Calu3 (cell line): ENCODE results near the gene PPARG. TPM values are rescaled to one million over a fixed set of nuclear protein-coding genes. Genes with fewer than 3 reads are reported as not detected.
A peak's percentile ranks its signal among the peaks of the same experiment; 100 is the strongest.

ENCODE experiments used
- BruUV-seq: library from RNA; stranded (reverse); fragments of 400-500 nt; replicated peaks from 2 replicates; lab custom pipeline; 2021; lab: Mats Ljungman, UMichigan
- CTCF ChIA-PET: fragments of 300-600 bp; sonication (Branson Sonifier 250); formaldehyde crosslinking; loops from one replicate; lab custom pipeline; 2022; ENCODE audit warnings: antibody characterized with exemption; lab: Charles Lee
- DNase-seq: peaks from one replicate; pipeline ENCODE4 v3.0.0; 2022
- H3K27ac Mint-ChIP-seq: one replicate; pipeline ENCODE4 v1.8.0; 2022; ENCODE audit warnings: mixed read lengths; ENCODE audit not compliant: unreplicated experiment
- H3K27me3 Mint-ChIP-seq: one replicate; pipeline ENCODE4 v1.8.0; 2022; ENCODE audit warnings: mixed read lengths; ENCODE audit not compliant: unreplicated experiment
- H3K36me3 Mint-ChIP-seq: one replicate; pipeline ENCODE4 v1.8.0; 2022; ENCODE audit warnings: mild to moderate bottlenecking, moderate library complexity, mixed read lengths; ENCODE audit not compliant: insufficient read depth, unreplicated experiment
- H3K4me1 Mint-ChIP-seq: one replicate; pipeline ENCODE4 v1.8.0; 2022; ENCODE audit warnings: mild to moderate bottlenecking, low read depth, mixed read lengths; ENCODE audit not compliant: unreplicated experiment
- H3K4me3 Mint-ChIP-seq: one replicate; pipeline ENCODE4 v1.8.0; 2022; ENCODE audit warnings: mild to moderate bottlenecking, low read depth, moderate library complexity, mixed read lengths; ENCODE audit not compliant: unreplicated experiment
- H3K9me3 Mint-ChIP-seq: one replicate; pipeline ENCODE4 v1.8.0; 2022; ENCODE audit warnings: low read depth, mixed read lengths; ENCODE audit not compliant: unreplicated experiment
- CTCF ChIP-seq: fragments of 200-600 bp; IDR thresholded peaks from one replicate; pipeline ENCODE4 v1.8.0; 2022; ENCODE audit warnings: antibody characterized with exemption; ENCODE audit not compliant: unreplicated experiment
- intact Hi-C: fragments of 100-400 bp; cut with micrococcal nuclease; formaldehyde crosslinking; loops from one replicate; pipeline ENCODE4 v1.10.0; 2022; ENCODE audit not compliant: unreplicated experiment
- total RNA-seq: library from RNA; stranded (reverse); gene quantifications from 2 replicates; pipeline ENCODE4 v1.2.3, GENCODE V29; 2022

Gene PPARG
- total RNA-seq, 1 experiment from 2014 or later = 85.8 TPM

- DNase-seq = no peak
- intact Hi-C loops = loop anchor here (5.0 kb wide), 1 partner anchor 112 kb away; no protein-coding TSS in a partner anchor
- peaks cover 39% of the 10 kb centered on the region for H3K36me3 Mint-ChIP-seq
- no peaks in the 10 kb centered on the region for H3K27me3 Mint-ChIP-seq
- H3K27ac Mint-ChIP-seq = no peak overlapping the region
- H3K4me1 Mint-ChIP-seq = peaks cover 31% of the 10 kb centered on the region
- H3K9me3 Mint-ChIP-seq = no peaks in the 10 kb centered on the region
- no peak for TF ChIP-seq CTCF
- peak overlapping the region; percentile 84 for H3K4me3 Mint-ChIP-seq
- no TSS peak for BruUV-seq
- CTCF ChIA-PET = interaction anchor here (1.1 kb wide), 1 partner anchor 13 kb away, joined by 4 read pairs; no protein-coding TSS in a partner anchor
Observed at GRCh38 chr3:12294885-12295580, 6.2 kb downstream of the PPARG start.

GRCh38 chr3:12296511-12296910 is 7.6 kb downstream of the PPARG start:
- DNase-seq = no peak
- H3K4me3 Mint-ChIP-seq = no peak overlapping the region
- H3K27ac Mint-ChIP-seq = no peak overlapping the region
- peaks cover 34% of the 10 kb centered on the region for H3K4me1 Mint-ChIP-seq
- peaks cover 24% of the 10 kb centered on the region for H3K36me3 Mint-ChIP-seq
- H3K9me3 Mint-ChIP-seq = no peaks in the 10 kb centered on the region
- no TSS peak for BruUV-seq
- CTCF ChIA-PET = interaction anchor here (0.7 kb wide), 1 partner anchor 10 kb away, joined by 3 read pairs; no protein-coding TSS in a partner anchor
- TF ChIP-seq CTCF = no peak
- H3K27me3 Mint-ChIP-seq = no peaks in the 10 kb centered on the region
- intact Hi-C loops = no loop called here

- Mint-ChIP-seq H3K4me1 (peaks cover 35% of the 10 kb centered on the region), H3K36me3 (peaks cover 13% of the 10 kb centered on the region), H3K27ac (no peak overlapping the region), H3K27me3 (no peaks in the 10 kb centered on the region), H3K9me3 (no peaks in the 10 kb centered on the region), H3K4me3 (no peak overlapping the region)
- CTCF ChIA-PET = no interaction called here
- DNase-seq = no peak
- no peak for TF ChIP-seq CTCF
- intact Hi-C loops = no loop called here
- no TSS peak for BruUV-seq
Observed at GRCh38 chr3:12299026-12299425, 10.2 kb downstream of the PPARG start.

- Mint-ChIP-seq H3K36me3 (peaks cover 14% of the 10 kb centered on the region), H3K9me3 (no peaks in the 10 kb centered on the region)
Observed at GRCh38 chr3:12300137-12300536, 11.3 kb downstream of the PPARG start.

More at GRCh38 chr3:12300137-12300536, 11.3 kb downstream of the PPARG start:
- H3K27ac Mint-ChIP-seq = peak overlapping the region; percentile 55
- CTCF ChIA-PET = interaction anchor here (0.6 to 0.9 kb wide), 3 partner anchors 13 to 93 kb away, joined by 3 to 5 read pairs (median 3); no protein-coding TSS in a partner anchor
- no TSS peak for BruUV-seq
- intact Hi-C loops = loop anchor here (1.0 kb wide), 1 partner anchor 8 kb away; no protein-coding TSS in a partner anchor
- H3K4me1 Mint-ChIP-seq = peaks cover 41% of the 10 kb centered on the region
- peak overlapping the region; percentile 29 for H3K4me3 Mint-ChIP-seq
- no peaks in the 10 kb centered on the region for H3K27me3 Mint-ChIP-seq
- peak; percentile 18 for DNase-seq
- TF ChIP-seq CTCF = no peak
